HG03460 (cell line): Measurements from ENCODE around the gene WDR75.
"Not testable (repeated sequence)": the region's sequence is repeated elsewhere in the genome, so short reads cannot be mapped to it uniquely, and the experiment has no call there.

Experiments
- ATAC-seq: cut with Tn5 transposase; IDR thresholded peaks from one replicate; pipeline ENCODE4 v1.9.1; 2021; ENCODE audit not compliant: unreplicated experiment

WDR75 gene

GRCh38 chr2:189440644-189440946, 679 bp upstream of the WDR75 start:
- peak; percentile 26 for ATAC-seq

DNA sequence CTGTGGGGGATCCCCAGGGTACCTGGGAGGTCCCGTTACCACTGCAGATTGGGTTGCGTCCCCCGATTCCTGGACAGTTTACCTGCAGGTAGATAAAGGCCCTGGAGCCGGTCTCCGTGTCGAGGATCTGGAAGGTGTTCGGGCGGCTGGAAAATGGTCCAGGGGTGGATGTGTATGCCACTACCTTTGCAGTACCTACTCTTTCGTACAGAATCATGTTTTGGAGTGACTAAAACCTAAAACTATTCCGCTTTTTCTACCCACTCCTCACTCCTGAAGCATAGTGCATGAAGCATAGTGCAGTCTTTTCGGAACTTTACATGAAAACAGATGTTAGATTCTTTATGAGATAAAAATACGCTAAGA, 418 bp downstream of the WDR75 start:
- peak; percentile 7 for ATAC-seq

- ATAC-seq = no peak
These were observed 1.2 kb downstream of the WDR75 start for GRCh38 chr2:189442468-189442867.

DNA sequence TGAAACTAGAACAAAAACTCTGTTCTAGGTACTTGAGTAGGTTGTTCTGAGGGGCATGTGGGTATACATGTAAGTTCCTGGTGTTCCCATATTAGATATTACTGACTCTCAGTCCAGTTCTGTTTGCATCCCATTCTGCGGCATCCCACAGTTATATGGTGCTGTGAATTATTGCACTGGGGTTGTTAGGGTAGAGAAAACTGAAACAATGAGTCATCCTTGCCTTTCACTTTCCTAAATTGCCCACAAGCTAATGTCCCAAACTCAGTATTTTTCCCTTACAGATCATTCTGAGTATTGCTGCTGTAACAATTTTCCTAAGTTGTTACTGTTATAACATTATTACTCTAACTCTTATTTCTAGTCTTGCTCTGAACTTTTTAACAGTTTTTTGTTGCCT, 3.0 kb downstream of the WDR75 start:
- ATAC-seq = peak; percentile 30

GRCh38 chr2:189446780-189447179, 5.5 kb downstream of the WDR75 start:
- no peak for ATAC-seq

DNA sequence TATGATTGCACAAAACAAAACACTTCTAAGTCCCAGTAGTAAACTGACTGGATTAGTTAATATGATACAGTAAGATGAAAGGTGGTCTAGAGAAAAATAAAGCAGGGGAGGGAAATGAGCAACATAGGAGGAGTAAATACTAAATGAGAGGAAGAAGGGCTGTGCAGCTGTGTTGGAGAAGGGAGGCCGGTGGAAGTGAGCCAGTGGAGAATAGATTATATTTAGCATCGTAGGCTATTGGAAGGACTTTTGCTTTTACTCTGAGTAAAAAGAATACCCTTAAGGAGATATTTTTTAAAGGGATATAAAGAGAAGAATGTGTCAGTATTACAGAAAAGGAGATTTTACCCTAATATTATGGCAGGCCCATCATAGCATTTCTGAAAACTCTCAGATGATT, 12.7 kb downstream of the WDR75 start:
- ATAC-seq = no peak

GRCh38 chr2:189465076-189465475, 23.8 kb downstream of the WDR75 start:
- ATAC-seq = no peak

DNA sequence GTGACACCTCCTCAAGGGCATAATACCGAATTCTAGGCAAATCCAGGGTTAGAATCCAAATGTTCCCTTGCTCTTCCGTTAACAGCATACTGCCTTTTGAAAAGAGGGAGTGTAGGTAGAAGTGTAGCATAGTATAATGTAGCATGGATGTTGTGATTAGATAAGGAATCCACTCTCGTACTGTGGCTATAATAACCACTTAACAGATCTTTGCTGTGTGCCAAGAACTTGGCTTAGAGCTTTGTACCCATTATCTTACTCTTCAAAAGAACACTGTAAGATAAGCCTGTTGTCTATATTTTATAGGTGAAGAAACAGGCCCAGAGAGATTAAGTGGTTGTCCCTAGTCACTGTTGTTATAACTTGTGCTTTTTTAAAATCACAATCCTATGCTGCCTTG, 24.2 kb downstream of the WDR75 start:
- ATAC-seq = no peak

DNA sequence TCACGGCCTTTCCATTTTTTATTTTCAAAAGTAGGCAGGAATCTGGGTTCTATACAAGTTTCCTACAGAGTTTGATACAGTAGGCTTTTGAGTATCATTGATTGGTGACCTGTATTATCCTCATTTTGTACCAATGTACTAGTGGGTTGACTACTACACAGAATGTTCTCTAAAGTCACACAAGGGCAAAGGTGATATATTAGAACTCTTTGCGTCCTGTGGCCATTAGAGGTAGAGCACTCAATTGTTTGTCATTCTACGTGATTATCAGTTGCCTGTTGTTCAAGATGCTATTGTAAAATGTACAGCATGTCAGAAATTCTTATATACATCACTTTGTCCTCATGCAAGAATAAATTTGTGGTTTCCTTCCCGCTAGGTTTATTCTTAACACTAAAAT, 24.8 kb downstream of the WDR75 start:
- no peak for ATAC-seq

- no peak for ATAC-seq
These were observed 25.4 kb downstream of the WDR75 start for GRCh38 chr2:189466656-189467055.

DNA sequence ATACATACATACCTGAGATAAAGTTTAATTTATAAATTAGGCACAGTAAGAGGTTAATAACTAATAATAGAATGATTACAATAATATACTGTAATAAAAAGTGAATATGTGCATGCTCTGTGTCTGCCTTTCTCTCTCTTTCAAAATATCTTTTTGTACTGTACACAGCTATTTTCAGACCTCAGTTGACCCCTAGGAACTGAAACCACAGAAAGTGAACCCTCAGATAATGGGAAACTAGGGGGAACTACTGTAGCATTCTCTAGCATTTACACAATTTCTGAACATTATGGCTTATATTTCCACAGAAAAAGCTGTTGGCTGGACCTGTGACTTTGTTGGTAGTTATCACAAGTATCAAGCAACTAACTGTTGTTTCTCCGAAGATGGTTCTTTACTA, 25.9 kb downstream of the WDR75 start:
- ATAC-seq = no peak

DNA sequence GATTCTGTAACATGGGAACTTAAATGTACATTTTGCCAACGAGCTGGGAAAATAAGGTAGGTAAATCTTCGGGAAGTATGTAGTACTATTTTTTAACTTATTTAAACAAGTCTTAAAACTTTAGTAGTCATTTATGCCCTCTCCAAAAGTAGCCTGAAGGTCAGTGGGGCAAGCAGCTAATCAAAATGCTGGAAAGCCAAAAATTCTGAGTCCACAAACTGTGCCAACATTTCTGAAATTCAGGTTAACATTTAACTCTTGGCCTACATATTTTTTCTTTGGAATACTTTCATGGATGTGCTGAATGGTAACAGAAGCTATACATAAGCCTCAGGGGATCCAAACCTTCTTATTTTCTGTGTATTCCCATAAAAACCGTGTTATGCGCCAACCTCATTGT, 26.3 kb downstream of the WDR75 start:
- no peak for ATAC-seq

- ATAC-seq = no peak
These were observed 33.3 kb downstream of the WDR75 start for GRCh38 chr2:189474526-189474925.

DNA sequence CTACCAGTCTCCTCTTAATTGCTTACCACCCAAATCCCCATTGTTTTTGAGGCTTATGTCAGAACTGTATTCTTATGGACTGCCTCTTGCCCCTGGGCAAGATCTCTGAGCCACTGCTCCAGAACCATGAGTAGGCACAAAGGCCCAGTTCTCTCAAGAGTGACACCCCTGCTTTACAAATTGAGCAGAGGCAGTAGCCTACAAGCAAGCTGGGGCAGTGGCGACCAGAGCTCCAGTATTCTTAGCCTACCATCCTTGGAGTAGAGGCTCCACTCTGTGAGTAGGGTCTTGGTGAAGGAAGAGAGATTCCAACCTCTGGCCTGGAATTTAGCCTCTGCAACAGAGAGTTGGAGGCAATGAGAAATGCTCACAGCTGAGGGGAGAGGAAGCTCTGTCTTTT, 36.5 kb downstream of the WDR75 start:
- ATAC-seq = no peak

- ATAC-seq = not testable (repeated sequence)
These were observed 37.0 kb downstream of the WDR75 start for GRCh38 chr2:189478289-189478688.

- no peak for ATAC-seq
These were observed 39.8 kb downstream of the WDR75 start for GRCh38 chr2:189481071-189481470.

DNA sequence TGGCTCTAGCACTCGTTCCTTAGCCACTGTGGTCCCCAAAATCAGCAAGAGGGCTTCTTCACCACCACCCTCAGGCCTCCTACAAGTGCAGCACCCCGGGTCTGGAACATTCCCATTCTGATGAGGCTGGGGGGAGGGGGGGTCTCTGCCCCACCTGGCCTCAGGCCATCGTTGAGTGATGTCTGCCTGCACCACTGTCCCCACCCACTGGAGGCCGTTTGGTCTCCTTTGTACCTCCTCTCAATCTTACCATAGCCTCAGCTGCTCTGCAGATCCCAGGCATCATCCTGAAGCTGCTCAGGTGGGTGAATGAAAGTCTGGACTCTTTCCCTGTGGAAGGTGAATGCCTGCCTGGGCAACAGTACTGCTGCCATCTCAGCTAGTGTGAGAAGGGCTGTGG, 42.3 kb downstream of the WDR75 start:
- no peak for ATAC-seq

- ATAC-seq = no peak
These were observed 42.9 kb downstream of the WDR75 start for GRCh38 chr2:189483980-189484740.

DNA sequence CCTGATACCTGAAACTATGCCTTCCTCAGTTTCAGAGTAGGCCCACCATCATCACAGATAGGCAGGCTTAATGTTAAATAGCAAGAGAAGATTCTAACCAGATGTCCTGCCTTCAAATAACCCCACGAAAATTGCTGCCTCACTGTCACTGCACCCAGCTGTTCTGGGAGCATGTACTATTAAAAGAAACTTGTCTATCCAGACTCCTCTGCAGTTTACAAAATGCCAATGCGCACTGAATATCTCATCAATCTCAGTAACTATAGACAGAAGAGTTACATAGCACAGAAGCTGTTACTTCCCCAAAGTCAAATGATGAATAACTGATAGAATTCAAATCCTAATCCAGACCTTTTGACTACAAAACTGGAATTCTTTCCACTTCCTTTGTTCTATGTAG, 43.9 kb downstream of the WDR75 start:
- no peak for ATAC-seq

GRCh38 chr2:189486237-189486770, 45.0 kb downstream of the WDR75 start:
- ATAC-seq = no peak

DNA sequence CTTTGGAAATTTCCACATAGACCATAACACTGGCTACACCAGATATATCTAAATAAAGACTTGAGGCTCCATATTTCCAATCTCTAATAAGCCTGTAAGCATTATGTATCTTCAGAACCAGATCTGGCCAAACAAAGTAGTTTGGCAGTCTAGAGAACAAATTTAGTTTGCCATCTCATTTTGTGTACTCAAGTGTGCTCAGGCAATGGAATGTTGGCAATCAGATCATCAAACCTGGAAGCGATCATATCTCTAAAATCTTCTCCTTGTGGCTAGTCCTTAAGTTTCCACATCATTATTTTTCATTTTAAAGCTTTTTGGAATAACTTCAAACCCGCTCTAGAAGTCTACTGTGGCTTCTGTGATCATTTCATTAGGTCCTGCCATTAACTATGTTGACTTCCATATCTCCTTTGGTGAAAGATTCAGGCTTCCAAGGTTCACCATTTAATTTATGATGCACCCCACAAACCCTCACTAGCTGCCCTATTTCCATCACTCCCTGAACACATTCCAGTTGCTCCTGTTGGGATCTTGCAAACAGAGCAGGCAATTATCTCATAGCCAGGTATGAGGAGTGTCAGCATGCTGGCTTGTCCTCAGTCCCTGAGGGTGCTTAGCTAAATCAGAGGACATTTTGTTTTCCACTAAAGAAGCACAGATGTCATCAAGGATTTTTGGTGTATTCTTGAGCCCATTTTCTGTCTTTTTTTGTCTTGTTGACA, 46.2 kb downstream of the WDR75 start:
- ATAC-seq = no peak

- ATAC-seq = no peak
These were observed 46.7 kb downstream of the WDR75 start for GRCh38 chr2:189488008-189488310.

DNA sequence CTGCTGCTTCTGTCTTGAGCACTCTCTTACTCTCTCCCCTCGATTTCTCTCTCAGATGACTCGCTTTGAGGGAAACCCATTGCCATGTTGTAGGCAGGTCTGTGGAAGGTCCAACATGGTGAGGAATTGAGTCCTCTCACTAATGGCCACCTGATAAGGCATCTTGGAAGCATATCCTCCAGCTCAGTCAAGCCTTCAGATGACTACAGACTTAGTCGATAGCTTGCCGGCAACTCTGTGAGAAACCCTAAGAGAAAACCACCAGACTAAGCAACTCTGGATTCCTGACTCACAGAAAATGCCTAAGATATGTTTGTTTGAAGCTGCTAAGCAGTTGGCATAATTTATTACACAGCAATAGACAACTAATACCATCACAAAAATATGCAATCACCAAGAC, 51.2 kb downstream of the WDR75 start:
- no peak for ATAC-seq
